IPS DF 6.9 (cell line): Measurements from ENCODE around the gene ST6GALNAC4.

ENCODE experiments used
- DNase-seq: peaks from one replicate; pipeline ENCODE4 v3.0.0-alpha.2; 2013; ENCODE audit warnings: low read depth, low spot score
- H3K27ac ChIP-seq: one replicate; pipeline ENCODE4 v1.5.1; 2013; ENCODE audit warnings: low read length, control low read depth
- H3K27me3 ChIP-seq: 2 replicates; pipeline ENCODE4 v1.6.1; 2013; ENCODE audit warnings: mild to moderate bottlenecking, low read length; ENCODE audit not compliant: control insufficient read depth, insufficient read depth
- H3K36me3 ChIP-seq: 2 replicates; pipeline ENCODE4 v1.6.1; 2013; ENCODE audit warnings: low read length; ENCODE audit not compliant: control insufficient read depth, insufficient read depth
- H3K4me1 ChIP-seq: 2 replicates; pipeline ENCODE4 v1.6.1; 2013; ENCODE audit warnings: low read length; ENCODE audit not compliant: control insufficient read depth, insufficient read depth
- H3K4me3 ChIP-seq: 2 replicates; pipeline ENCODE4 v1.5.1; 2013; ENCODE audit warnings: mild to moderate bottlenecking, low read length
- H3K9me3 ChIP-seq: 2 replicates; pipeline ENCODE4 v1.6.1; 2013; ENCODE audit warnings: low read length, inconsistent platforms; ENCODE audit not compliant: control insufficient read depth, insufficient read depth
- whole genome bisulfite sequencing: extraction: QIAGEN DNeasy Blood & Tissue Kit; methylation state at CpG from one replicate; pipeline ENCODE4 v1.1.7; 2013; ENCODE audit warnings: mixed read lengths, missing lambda C conversion rate; ENCODE audit not compliant: insufficient read length, insufficient coverage; 5-methylcytosine and 5-hydroxymethylcytosine counted together

ST6GALNAC4 gene

DNA sequence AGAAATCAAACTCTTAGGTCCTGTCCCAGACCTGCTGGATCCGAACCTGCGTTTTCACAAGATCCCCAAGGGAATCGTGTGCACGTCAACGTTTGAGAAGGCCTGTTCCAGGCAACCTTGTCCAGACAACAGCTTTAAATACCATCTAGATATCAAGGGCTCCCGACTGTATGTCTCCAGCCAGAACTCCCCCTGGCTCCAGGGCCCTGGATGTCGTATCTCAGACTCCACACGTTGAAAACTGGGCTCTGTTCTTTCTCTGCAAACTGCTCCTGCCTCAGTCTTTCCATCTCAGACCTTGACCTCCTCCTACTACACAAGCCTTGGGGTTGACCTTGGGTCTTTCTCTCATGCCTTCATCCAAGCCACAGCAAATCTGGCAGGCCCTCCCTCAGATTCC, 56.6 kb downstream of the ST6GALNAC4 start:
- no peak for DNase-seq
- Histone ChIP-seq H3K27me3 (no peaks in the 10 kb centered on the region), H3K27ac (no peak overlapping the region), H3K36me3 (no peaks in the 10 kb centered on the region; the same call in 1 of the 2 replicates), H3K4me3 (no peak overlapping the region), H3K9me3 (no peaks in the 10 kb centered on the region), H3K4me1 (no peaks in the 10 kb centered on the region; the same call in 1 of the 2 replicates)
- WGBS = no CpG with 5 or more reads among the region's 8 CpGs

DNA sequence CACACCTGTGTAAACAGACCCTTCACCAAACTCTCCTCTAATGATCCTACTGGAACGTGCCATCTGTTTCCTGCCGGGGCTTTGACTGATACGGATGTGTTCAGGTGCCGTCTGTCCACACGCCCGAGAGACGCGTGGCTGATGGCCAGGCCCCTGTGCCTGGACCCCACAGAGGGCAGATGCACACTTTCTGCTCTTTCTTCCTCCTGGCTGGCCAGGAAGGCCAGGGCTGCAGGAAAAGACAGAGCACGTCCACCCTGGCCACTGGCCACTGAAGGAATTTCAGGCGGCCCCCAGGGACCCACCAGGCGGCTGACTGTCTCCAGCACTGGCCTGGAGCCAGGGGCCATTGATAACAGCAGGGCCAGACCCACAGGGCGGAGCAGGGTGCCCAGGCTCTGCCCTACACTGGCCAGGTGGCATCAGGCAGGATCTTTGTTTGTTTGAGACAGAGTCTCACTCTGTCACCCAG, 58.8 kb downstream of the ST6GALNAC4 start:
- Histone ChIP-seq H3K27me3 (no peaks in the 10 kb centered on the region), H3K36me3 (no peaks in the 10 kb centered on the region; the same call in 1 of the 2 replicates), H3K4me1 (peaks cover 3% of the 10 kb centered on the region), H3K4me3 (no peak overlapping the region), H3K9me3 (no peaks in the 10 kb centered on the region), H3K27ac (no peak overlapping the region)
- WGBS = no CpG with 5 or more reads among the region's 12 CpGs
- DNase-seq = no peak
